ENCODE measurements around the gene FTSJ1. TPM values are rescaled to one million over a fixed set of nuclear protein-coding genes. Genes with fewer than 3 reads are reported as not detected.

The FTSJ1 gene
- total RNA-seq, 3 donors from 2014 or later, result 22.1 to 22.8 (median 22.7) TPM

- Histone ChIP-seq H3K4me1 (ENCODE audit: low read depth) (no peaks in the 10 kb centered on the region), H3K36me3 (ENCODE audit: low read depth) (no peaks in the 10 kb centered on the region), H3K9me3 (no peaks in the 10 kb centered on the region), H3K4me3 (no peak overlapping the region)
- no peak for DNase-seq
- intact Hi-C loops (cut with DNase I, micrococcal nuclease), result no loop called here
- TF ChIP-seq CTCF (IDR thresholded peaks at IDR 0.05), result no peak
- ATAC-seq, result no peak
Observed at GRCh38 chrX:48451708-48452107, 24.3 kb upstream of the FTSJ1 start.

GRCh38 chrX:48456628-48457331 lies 19.2 kb upstream of the FTSJ1 start:
- no peaks in the 10 kb centered on the region for H3K9me3 ChIP-seq
- intact Hi-C loops (cut with DNase I, micrococcal nuclease), result no loop called here
- DNase-seq, result no peak
- H3K36me3 ChIP-seq (ENCODE audit: low read depth), result no peaks in the 10 kb centered on the region
- no peak overlapping the region for H3K4me3 ChIP-seq
- H3K4me1 ChIP-seq (ENCODE audit: low read depth), result no peaks in the 10 kb centered on the region
- no peak for ATAC-seq
- TF ChIP-seq CTCF (IDR thresholded peaks at IDR 0.05), result no peak

- ATAC-seq, result no peak
- no peaks in the 10 kb centered on the region for H3K36me3 ChIP-seq (ENCODE audit: low read depth)
- H3K4me3 ChIP-seq, result no peak overlapping the region
- no peaks in the 10 kb centered on the region for H3K4me1 ChIP-seq (ENCODE audit: low read depth)
- intact Hi-C loops (cut with DNase I, micrococcal nuclease), result no loop called here
- no peak for DNase-seq
- TF ChIP-seq CTCF (IDR thresholded peaks at IDR 0.05), result no peak
- no peaks in the 10 kb centered on the region for H3K9me3 ChIP-seq
Observed at GRCh38 chrX:48458711-48459110, 17.3 kb upstream of the FTSJ1 start.

- intact Hi-C loops (cut with DNase I, micrococcal nuclease), result no loop called here
- H3K4me3 ChIP-seq, result no peak overlapping the region
- H3K4me1 ChIP-seq (ENCODE audit: low read depth), result no peaks in the 10 kb centered on the region
- ATAC-seq (no peak), DNase-seq (no peak)
- no peak for TF ChIP-seq CTCF (IDR thresholded peaks at IDR 0.05)
- H3K36me3 ChIP-seq (ENCODE audit: low read depth), result no peaks in the 10 kb centered on the region
- H3K9me3 ChIP-seq, result no peaks in the 10 kb centered on the region
Observed at GRCh38 chrX:48459483-48459882, 16.5 kb upstream of the FTSJ1 start.

- no peaks in the 10 kb centered on the region for H3K9me3 ChIP-seq
- no peak for DNase-seq
- no peak for TF ChIP-seq CTCF (IDR thresholded peaks at IDR 0.05)
- H3K4me1 ChIP-seq (ENCODE audit: low read depth), result no peaks in the 10 kb centered on the region
- intact Hi-C loops (cut with DNase I, micrococcal nuclease), result no loop called here
- no peak for ATAC-seq
- H3K36me3 ChIP-seq (ENCODE audit: low read depth), result no peaks in the 10 kb centered on the region
- H3K4me3 ChIP-seq, result no peak overlapping the region
Observed at GRCh38 chrX:48460031-48460430, 16.0 kb upstream of the FTSJ1 start.

- intact Hi-C loops (cut with DNase I, micrococcal nuclease), result no loop called here
- H3K4me1 ChIP-seq (ENCODE audit: low read depth), result no peaks in the 10 kb centered on the region
- no peak overlapping the region for H3K4me3 ChIP-seq
- H3K9me3 ChIP-seq, result no peaks in the 10 kb centered on the region
- DNase-seq (no peak), ATAC-seq (no peak)
- H3K36me3 ChIP-seq (ENCODE audit: low read depth), result no peaks in the 10 kb centered on the region
- TF ChIP-seq CTCF (IDR thresholded peaks at IDR 0.05), result no peak
Observed at GRCh38 chrX:48460606-48461005, 15.4 kb upstream of the FTSJ1 start.

Data from mucosa of descending colon (tissue), 3 donors.